Measurements from ENCODE around the gene CD81.

Gene CD81

GRCh38 chr11:2442589-2442988, 65.5 kb downstream of the CD81 start:
- no peak for DNase-seq

GRCh38 chr11:2443406-2443805, 66.3 kb downstream of the CD81 start:
- no peak for DNase-seq

- no peak for DNase-seq
Measured at GRCh38 chr11:2443881-2444820, 67.0 kb downstream of the CD81 start, which contains the start of gene TRPM5. TSS of gene TRPM5 (minus strand) at chr11:2444514. CDS start at chr11:2423036, 21,478 bp downstream.

GRCh38 chr11:2444821-2445745, 68.0 kb downstream of the CD81 start, which contains the start of gene KCNQ1:
TSS of gene KCNQ1 (plus strand) at chr11:2445008. CDS start at chr11:2445099, 91 bp downstream.
- no peak for DNase-seq

- no peak for DNase-seq
Measured at GRCh38 chr11:2445746-2446551, 68.8 kb downstream of the CD81 start.

GRCh38 chr11:2446590-2447252, 69.6 kb downstream of the CD81 start:
- DNase-seq = no peak

Data from COR-L47 (cell line).